A549 (cell line): ENCODE measurements around the gene ATP10A.

Experiments used
- CBX8 ChIP-seq: fragments of 200-600 bp; sonication (generic); IDR thresholded peaks from 2 replicates; pipeline ENCODE4 v1.6.1; 2016
- CEBPB ChIP-seq, 2 experiments: fragments of >200 bp in 1 of 2; sonication (Bioruptor Twin) in 1 of 2; formaldehyde crosslinking in 1 of 2; IDR thresholded peaks; 2 replicates each; pipeline ENCODE4 v1.6.1; 2012 to 2016
- CTCF ChIP-seq: fragments of >200 bp; sonication (Bioruptor Twin); formaldehyde crosslinking; IDR thresholded peaks from 3 replicates; pipeline ENCODE4 v1.5.1; 2016
- EP300 ChIP-seq, 2 experiments: fragments of >200 bp; sonication (Bioruptor Twin); formaldehyde crosslinking; IDR thresholded peaks; 2 replicates in 1 of 2; 3 replicates in 1 of 2; pipeline ENCODE4 v1.6.1; 2016 to 2017
- ESRRA ChIP-seq: fragments of 150-350 bp; IDR thresholded peaks from 2 replicates; pipeline ENCODE4 v1.6.1; 2014; ENCODE audit warnings: mild to moderate bottlenecking, low read length, borderline replicate concordance
- FOXS1 ChIP-seq: fragments of 250-450 bp; sonication (Bioruptor Pico); IDR thresholded peaks from 2 replicates; pipeline ENCODE4 v1.5.0; 2020; ENCODE audit warnings: mild to moderate bottlenecking, moderate library complexity
- POLR2A ChIP-seq: IDR thresholded peaks from 2 replicates; pipeline ENCODE4 v1.6.1; 2012; ENCODE audit warnings: mild to moderate bottlenecking, low read length
- REST ChIP-seq: fragments of 200-600 bp; sonication (generic); IDR thresholded peaks from 2 replicates; pipeline ENCODE4 v1.6.1; 2016; ENCODE audit warnings: antibody characterized with exemption, mild to moderate bottlenecking, moderate library complexity
- RNF2 ChIP-seq: fragments of 200-600 bp; sonication (generic); IDR thresholded peaks from 2 replicates; pipeline ENCODE4 v1.6.1; 2016; ENCODE audit warnings: low read depth, mild to moderate bottlenecking, antibody characterized with exemption, moderate library complexity, borderline replicate concordance
- ZC3H11A ChIP-seq: fragments of 450-650 bp; IDR thresholded peaks from 2 replicates; pipeline ENCODE4 v1.6.1; 2014; ENCODE audit warnings: antibody characterized with exemption, mild to moderate bottlenecking

GRCh38 chr15:25687276-25687675 lies 175.9 kb downstream of the ATP10A start:
- no peak for TF ChIP-seq FOXS1
- no peak for TF ChIP-seq POLR2A
- TF ChIP-seq REST: no peak
- no peak for TF ChIP-seq CTCF
- no peak for TF ChIP-seq RNF2
- no peak for TF ChIP-seq CBX8
- no peak for TF ChIP-seq EP300 (IDR thresholded peaks at IDR 0.05)
- no peak for TF ChIP-seq ZC3H11A
- no peak for TF ChIP-seq ESRRA
- TF ChIP-seq CEBPB (IDR thresholded peaks at IDR 0.05): no peak
